HS-5 (cell line): ENCODE measurements around the gene OLFM4.

Source experiments
- DNase-seq: peaks from one replicate; pipeline ENCODE4 v3.0.0-alpha.2; 2012; ENCODE audit warnings: low read depth

Gene OLFM4

DNA sequence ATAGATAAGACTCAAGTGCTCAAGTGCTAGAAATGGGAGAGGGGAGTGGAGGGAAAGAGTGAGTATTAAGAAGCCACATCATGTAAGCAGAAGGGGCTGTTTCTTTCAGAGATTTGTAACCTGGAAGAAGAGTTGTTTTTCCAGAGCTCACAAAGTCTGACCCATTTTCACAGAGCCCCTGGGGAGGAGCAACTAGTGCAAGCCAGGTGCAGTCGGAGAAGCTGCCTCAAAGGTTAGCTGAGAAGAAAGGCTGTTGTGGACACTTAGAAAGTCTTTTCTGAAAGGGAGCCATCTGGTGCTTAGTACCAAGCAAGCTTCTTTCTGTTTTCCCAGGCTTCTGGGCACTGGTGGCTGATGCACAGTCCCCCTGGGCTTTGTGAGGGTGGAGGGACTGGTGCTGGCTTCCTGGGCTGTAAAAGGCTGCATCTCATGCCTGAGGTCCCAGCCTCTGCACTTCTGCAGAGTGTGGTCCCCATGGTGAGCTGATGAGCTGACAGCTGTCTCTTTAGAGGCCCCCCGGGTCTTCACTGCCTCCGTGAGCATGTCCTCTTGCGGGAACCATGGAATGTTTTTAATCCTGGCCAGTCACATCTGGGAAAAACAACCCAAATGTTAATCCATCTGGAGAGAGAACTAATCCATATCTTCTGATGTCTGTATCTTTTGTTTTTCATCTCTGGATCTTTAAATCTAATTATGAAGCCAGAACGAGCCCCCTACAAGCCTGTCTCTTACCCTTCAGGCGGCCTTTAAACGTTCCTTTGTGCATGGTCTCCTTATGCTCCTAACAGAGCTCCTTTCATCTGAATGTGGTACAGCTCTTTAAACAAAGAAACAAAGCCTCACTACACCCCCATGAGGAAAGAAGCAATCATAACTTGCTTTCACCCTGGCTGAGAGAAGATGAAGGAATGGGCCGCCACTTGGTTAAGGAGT is 40.2 kb downstream of the OLFM4 start:
- no peak for DNase-seq

DNA sequence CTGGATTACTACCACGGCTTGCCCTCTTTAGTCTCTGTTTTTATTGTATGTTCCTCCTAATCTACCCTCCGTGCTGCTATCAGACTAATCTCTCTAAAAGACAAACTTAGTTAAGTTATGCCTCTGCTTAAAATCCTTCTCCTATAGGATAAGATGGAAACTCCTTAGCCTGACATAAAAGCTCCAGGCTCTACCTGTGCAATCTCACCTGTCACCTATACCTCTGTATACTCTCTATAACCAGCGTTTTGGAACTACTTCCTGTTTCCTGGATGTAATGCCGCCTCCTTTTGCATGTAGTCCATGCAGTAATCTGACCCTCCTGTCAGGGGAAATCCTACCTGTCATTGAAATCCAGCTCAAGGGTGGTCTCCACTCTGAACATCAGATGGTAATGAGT is 41.2 kb downstream of the OLFM4 start:
- no peak for DNase-seq

DNA sequence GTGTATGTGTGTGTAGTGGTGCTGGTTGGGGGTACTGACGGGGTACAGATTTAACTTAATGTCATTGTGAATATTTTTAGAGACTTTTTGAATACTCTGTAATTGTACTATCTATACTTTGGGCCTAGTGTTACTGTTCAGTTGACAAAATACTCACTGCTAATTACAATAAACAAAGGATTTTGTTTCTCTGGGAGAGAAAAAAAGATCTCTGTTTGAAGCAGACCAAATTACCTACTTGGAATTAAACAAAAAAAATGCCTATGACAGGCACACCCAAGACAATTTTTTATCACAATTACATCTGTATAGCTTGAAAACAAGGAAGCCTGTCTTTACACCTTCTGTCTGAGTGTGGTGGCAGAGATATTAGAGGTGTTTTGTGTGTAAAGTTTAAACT is 45.1 kb downstream of the OLFM4 start:
- DNase-seq = no peak

DNA sequence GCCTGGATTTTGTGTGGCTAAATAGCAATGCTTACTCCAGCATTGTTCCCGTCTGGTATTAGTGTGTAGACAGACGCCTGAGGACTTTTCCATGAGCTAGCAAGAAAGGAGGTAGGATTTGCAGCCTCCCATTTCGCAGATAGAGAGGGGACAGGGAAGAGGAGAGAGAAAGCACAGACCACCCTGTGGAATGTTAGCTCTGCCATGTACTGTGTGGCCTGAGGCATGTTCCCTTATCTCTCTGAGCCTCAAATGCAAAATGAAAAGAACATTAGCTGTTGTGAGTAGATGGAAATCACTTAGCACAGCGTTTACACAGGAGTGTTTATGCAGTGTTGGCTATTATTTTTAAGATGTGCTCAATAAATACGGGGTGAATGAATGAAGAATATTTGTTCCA is 45.5 kb downstream of the OLFM4 start:
- DNase-seq = no peak

DNA sequence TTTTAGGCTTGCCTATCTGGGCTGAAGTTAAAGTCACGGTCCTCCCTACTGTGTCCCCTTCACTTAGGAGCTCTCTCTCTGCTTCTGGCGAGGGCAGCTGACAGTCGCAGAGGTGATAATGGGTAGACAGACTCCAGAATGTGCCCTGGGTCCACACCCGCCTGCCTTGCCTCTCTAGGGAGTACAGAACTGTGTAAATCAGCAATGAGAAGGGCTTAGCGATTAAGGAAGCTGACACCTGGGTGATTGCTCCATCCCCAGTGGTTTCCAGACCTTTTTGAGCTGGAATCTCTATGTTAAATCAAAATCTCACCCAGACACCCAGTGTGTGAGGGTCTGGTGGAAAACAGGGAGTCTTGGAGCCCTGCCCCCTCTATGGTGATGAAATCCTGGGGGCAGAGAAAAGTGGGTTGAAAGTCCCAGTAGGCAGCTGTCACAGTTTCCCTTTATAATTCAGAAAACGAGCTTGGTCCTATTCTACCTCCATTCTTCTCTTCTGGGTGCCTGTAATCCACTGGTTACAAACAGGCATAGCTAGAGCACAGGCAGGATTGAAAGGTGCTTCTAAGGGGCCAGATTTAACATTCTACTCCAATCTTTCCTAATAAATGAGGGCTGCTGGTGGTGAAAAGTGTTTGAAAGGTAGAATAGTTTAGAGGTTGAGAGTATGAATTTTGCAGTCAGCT is 46.9 kb downstream of the OLFM4 start:
- DNase-seq = no peak

DNA sequence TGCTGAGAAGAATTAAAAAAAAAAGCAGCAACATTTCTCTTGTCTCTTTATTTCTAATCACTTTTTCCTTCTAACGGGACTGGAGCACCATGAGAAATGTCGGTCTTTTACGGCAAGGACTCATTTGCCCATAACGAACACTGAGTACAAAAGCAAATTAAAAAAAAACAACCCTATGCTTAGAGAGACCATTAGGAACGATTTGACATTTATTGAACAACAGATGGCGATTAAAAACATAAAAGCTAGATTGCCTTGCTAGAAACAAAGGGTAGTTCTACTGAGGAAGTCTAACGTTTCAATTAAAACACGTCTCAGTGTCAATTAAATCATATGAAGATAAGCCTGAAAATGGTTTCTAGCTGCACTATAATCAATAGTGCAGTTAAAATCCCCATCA is 51.1 kb downstream of the OLFM4 start:
- DNase-seq = no peak

DNA sequence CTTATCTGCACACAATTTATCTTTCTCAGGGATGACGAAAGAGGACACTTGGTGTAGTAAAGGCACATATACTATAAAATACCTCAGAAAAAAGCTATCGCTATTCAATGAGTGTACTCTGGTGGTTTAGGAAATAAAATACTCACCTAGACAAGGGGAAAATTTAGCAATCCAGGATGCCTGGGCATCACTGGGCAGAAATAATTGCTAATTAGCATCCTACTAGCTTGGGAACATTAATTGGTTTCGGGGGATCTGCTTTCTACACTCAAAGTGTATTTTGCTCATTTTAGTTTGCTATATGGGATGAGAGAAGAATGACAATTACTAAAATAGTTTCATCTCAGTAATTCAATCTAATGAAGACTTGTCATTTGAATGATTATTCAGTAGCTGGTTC is 60.3 kb downstream of the OLFM4 start:
- no peak for DNase-seq

DNA sequence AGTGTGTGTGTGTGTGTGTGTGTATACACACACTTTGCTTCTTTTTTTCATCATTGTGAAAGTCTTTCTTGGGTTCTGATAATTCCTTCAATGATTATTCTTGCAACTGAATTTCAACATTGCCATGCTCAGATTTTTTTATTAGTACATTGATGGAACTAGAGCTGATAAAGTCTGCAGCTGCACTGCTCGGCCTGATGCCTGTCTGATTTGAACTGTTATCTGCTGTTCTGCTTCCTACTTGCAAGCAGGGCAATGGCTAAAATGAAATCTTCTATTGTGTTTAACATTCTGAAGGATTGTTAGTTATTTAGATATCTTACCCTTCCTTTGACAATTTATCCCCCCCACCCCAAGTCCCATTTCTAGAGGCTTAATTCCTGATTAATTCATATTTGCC is 61.3 kb downstream of the OLFM4 start:
- DNase-seq = no peak

DNA sequence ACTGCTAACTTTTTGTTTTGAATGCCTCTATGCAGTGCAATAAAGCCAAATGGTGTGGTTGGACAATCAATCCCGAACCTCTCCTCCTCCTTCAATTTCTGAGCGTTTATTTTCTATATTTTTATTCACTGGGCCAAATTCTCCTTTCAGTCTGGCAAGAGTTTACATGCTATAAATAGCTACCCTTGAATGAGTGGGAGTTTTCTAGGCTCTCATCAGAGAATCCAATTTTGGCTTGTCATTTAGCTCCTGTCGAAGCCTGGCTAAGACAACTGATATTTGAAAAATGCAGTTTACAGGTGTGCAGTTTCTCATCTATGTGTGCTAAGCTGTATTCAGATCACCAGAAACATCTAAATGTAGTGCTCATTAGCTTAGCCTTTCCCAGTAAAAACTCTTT is 61.8 kb downstream of the OLFM4 start:
- DNase-seq = no peak

DNA sequence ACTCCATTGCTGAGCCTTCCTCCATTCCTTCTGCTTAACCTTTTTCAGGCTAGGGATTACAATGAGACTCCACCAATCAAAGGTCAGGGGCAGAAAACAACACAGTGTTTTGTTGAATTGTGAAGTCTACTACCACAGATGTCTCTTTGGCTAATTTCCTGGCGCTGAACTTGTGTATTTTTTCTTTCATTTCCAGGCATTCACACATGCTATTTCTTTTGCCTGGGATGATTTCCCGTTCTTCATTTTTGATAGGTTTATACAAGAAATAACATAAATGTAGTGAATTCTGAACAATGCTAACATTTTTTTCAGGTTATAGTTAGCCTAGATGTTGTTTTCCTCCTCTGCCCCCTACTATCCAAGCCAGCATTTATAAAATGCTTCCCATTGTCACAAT is 64.3 kb downstream of the OLFM4 start:
- DNase-seq = no peak

DNA sequence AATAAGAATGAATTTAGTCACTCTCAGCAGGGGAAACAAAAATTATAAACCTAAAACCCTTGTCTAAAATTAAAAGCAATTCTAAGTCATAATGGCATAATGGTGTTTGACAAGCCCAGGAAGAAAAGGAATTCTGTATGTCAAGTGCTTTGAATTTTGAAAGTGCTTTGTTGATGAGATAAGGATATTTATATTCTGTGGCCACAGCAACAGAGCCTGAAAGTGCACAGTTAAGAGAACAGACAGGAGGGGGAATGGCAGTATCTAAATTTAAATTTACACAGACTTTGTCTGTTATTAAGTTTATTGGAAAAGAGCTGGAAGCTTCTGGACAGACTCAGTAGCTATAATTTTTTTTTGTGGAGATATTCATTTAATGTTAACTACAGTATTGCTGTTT is 69.8 kb downstream of the OLFM4 start:
- DNase-seq = no peak

DNA sequence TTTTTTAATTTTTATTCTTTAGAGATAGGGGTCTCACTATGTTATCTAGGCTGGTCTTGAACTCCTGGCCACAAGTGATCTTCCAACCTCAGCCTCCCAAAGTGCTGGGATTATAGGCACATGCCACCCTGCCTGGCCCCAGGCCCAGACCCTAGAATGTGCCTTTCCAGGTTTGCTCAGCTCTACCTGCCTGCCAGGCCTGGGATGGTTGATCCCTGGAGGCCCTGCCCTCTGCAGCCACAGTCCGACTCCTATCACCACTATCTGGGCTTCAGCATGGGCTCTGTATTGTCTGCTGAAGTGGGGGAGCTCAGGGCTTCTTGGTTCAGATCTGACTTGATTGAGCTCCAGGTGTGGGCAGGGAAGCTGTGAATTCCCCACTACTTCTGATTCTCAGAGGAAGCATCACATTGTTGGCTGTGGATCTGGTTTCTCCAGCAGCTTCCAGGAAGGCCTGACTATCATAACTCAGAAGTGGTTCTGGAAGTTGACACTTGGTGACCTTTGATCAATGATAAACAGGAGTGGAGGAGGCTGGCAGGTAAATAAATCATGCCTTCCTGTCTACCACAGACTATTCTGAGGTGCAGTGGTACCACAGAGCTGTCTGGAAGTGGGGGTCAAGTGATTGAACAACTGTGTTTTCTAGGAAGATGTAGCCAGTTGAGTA is 71.9 kb downstream of the OLFM4 start:
- DNase-seq = no peak
